Measurements from ENCODE around the gene ST8SIA1.
"Not testable (repeated sequence)": the region's sequence is repeated elsewhere in the genome, so short reads cannot be mapped to it uniquely, and the experiment has no call there.

Gene ST8SIA1

GRCh38 chr12:22334410-22335100 lies at the start of gene ST8SIA1:
ST8SIA1 (minus strand) TSS chr12:22334707; CDS start chr12:22334232, 475 bp downstream.
- peak; percentile 45 to 69 for DNase-seq

GRCh38 chr12:22380031-22380430 lies 45.5 kb upstream of the ST8SIA1 start:
- no peak for DNase-seq

GRCh38 chr12:22377731-22378496 lies 43.4 kb upstream of the ST8SIA1 start:
- DNase-seq: no peak

- not testable (repeated sequence) for DNase-seq
These were observed 42.2 kb upstream of the ST8SIA1 start for GRCh38 chr12:22376596-22377150.

GRCh38 chr12:22374508-22374907 lies 40.0 kb upstream of the ST8SIA1 start:
- DNase-seq: no peak

GRCh38 chr12:22372277-22372837 lies 37.9 kb upstream of the ST8SIA1 start:
- DNase-seq: no peak

- DNase-seq: no peak
These were observed 31.7 kb upstream of the ST8SIA1 start for GRCh38 chr12:22366181-22366580.

GRCh38 chr12:22361785-22362184 lies 27.3 kb upstream of the ST8SIA1 start:
- DNase-seq: no peak

- DNase-seq: no peak
These were observed 26.3 kb upstream of the ST8SIA1 start for GRCh38 chr12:22360774-22361173.

GRCh38 chr12:22357531-22357930 lies 23.0 kb upstream of the ST8SIA1 start:
- no peak for DNase-seq

GRCh38 chr12:22356231-22356630 lies 21.7 kb upstream of the ST8SIA1 start:
- no peak for DNase-seq

GRCh38 chr12:22355011-22355580 lies 20.6 kb upstream of the ST8SIA1 start:
- DNase-seq: no peak

- no peak for DNase-seq
These were observed 19.3 kb upstream of the ST8SIA1 start for GRCh38 chr12:22353615-22354325.

- DNase-seq: no peak
These were observed 16.4 kb upstream of the ST8SIA1 start for GRCh38 chr12:22350886-22351285.

GRCh38 chr12:22348208-22348607 lies 13.7 kb upstream of the ST8SIA1 start:
- no peak for DNase-seq

- DNase-seq: no peak
These were observed 5.6 kb upstream of the ST8SIA1 start for GRCh38 chr12:22340143-22340542.

- DNase-seq: no peak
These were observed 5.2 kb upstream of the ST8SIA1 start for GRCh38 chr12:22339691-22340090.

- peak in 1 of 2 experiments; percentile 74 for DNase-seq
These were observed 1.3 kb upstream of the ST8SIA1 start for GRCh38 chr12:22335794-22336166.

GRCh38 chr12:22333713-22334409 lies 646 bp downstream of the ST8SIA1 start:
- DNase-seq: peak in 1 of 2 experiments; percentile 45

GRCh38 chr12:22333186-22333712 lies 1.3 kb downstream of the ST8SIA1 start:
- DNase-seq: peak in 1 of 2 experiments; percentile 36

GRCh38 chr12:22332202-22332601 lies 2.3 kb downstream of the ST8SIA1 start:
- no peak for DNase-seq

- DNase-seq: no peak
These were observed 4.9 kb downstream of the ST8SIA1 start for GRCh38 chr12:22329621-22330020.

All from NCI-H524 (cell line).